Fibroblast of mammary gland (primary cell): ENCODE data around the gene KCNN1.
"Not testable (repeated sequence)": the region's sequence is repeated elsewhere in the genome, so short reads cannot be mapped to it uniquely, and the experiment has no call there.

Source experiments
- DNase-seq: peaks from one replicate; pipeline ENCODE4 v3.0.0-alpha.2; 2010; ENCODE audit warnings: low read depth
- H3K4me3 ChIP-seq: 2 replicates; pipeline ENCODE4 v1.5.1; 2011; ENCODE audit warnings: low read depth, mild to moderate bottlenecking, low read length, moderate library complexity; ENCODE audit not compliant: control insufficient read depth
- CTCF ChIP-seq: conservative IDR thresholded peaks from 2 replicates; pipeline ENCODE4 v1.5.1; 2011; ENCODE audit warnings: low read depth, low read length, inconsistent platforms; ENCODE audit not compliant: control insufficient read depth, insufficient read depth

Gene KCNN1

DNA sequence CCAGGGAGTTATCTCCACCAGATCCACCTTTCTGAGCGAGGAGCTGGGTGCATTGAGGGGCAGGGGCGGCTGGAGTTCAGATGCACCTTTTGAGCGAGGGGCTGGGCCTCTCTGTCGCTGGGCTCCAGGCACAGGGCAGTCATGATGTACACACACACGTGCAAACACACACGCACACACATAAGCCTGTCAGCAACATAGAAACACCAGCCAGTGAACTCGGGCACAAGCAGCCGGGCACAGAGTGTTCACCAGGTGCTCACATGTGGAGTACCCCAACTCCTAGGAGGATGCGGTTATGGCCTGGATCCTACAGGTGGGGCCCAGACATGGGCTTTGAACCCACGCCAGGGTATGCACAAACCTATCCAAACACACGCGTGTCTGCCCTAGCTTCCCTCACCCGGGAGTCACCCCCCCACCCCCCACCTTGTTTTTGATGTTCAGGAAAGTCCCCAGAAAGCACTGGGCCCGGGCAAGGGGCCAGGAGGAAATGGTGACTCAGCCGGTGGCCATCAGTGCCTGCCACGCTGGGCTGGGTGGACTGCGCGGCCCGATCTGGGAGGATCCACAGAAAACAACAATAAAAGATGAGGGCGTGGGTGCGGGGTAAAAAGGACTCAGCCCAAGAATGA, 54.3 kb downstream of the KCNN1 start:
- TF ChIP-seq CTCF = no peak
- DNase-seq = peak; percentile 80
- H3K4me3 ChIP-seq = no peak overlapping the region

DNA sequence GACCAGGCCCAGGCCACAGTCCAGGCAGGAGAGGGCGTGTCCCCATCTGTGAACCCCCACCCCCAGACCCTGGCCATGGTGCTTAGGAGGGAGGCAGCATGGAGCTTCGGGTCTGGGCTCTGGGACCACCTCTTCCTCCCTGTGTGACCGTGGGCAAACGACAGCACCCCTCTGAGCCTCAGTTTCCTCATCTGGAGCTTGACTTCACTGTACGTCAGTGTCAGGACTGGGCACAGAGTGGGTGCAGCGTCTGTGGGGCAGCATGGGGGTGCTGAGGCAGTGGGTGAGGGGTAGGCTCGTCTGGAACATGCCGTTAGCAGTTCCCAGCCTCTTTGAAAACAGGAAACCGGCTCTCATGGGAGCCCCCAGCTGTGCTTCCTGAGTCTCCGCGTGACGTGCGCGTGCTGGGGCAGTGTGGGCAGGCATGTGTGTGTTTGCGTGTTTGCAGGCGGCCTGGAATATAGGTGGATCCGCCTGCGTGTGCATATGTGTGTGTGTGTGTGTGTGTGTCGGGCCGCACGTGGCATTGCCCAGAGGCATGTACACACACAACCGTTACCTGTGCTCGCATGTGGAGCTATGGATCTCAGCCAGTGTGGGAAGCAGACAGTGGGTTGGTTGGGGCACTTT, 56.8 kb downstream of the KCNN1 start:
- no peak overlapping the region for H3K4me3 ChIP-seq
- DNase-seq = peak; percentile 72
- no peak for TF ChIP-seq CTCF

- no peak for DNase-seq
- no peak overlapping the region for H3K4me3 ChIP-seq
- no peak for TF ChIP-seq CTCF
Measured at GRCh38 chr19:18027151-18027550, 60.2 kb downstream of the KCNN1 start.

- peak; percentile 26 for DNase-seq
- no peak for TF ChIP-seq CTCF
- no peak overlapping the region for H3K4me3 ChIP-seq
Measured at GRCh38 chr19:18029617-18030338, 62.9 kb downstream of the KCNN1 start.

- not testable (repeated sequence) for H3K4me3 ChIP-seq, DNase-seq
Measured at GRCh38 chr19:18031401-18031800, 64.5 kb downstream of the KCNN1 start.

DNA sequence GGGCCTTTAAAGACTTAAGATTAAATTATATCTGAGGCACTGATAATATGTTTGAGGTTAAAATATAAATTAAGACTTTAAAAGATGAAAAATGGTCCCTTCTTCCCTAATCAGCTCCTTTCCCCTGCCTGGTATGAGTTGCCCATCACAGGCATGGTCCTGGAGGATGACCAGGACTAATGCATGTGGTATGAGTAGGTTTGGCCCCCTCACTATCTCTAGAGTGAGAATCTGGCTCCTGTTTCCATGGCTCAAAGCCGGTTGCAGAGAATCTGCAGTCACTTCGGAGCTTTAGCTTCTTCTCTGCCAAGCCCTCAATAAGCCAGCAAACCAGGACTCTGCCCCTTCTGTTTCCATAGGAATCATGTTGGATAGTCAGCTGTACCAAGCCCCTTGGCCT, 65.2 kb downstream of the KCNN1 start:
- DNase-seq, H3K4me3 ChIP-seq: not testable (repeated sequence)

DNA sequence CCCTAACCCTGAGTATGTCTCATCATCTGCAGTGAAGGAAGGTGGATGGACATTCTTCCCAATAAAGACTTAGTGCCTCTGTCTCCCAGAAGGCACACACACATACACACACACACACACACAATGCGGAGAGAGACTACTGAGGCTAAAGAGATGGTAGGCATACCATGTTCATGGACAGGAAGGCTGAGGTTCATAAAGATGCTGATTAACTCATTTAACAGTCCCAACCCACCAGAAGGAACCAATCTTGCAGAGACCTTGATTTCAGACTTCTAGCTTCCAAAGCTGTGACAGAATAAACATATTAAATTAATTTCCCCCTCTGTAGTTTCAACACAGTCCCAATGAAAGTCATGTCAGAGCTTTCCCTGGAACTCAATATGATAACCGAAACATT, 74.1 kb downstream of the KCNN1 start:
- no peak for DNase-seq
- H3K4me3 ChIP-seq = no peak overlapping the region
- TF ChIP-seq CTCF = no peak
